Subcutaneous adipose tissue (tissue), 4 donors: ENCODE results near the gene KANSL1. TPM values are rescaled to one million over a fixed set of nuclear protein-coding genes. Genes with fewer than 3 reads are reported as not detected.

ENCODE experiments used
- CTCF ChIP-seq: fragments of 450-650 bp; IDR thresholded peaks from one replicate; pipeline ENCODE4 v1.5.1; 2016; ENCODE audit warnings: low read depth, mild to moderate bottlenecking, control low read depth, antibody characterized with exemption, moderate library complexity
- total RNA-seq, 4 donors: library from RNA; depleted of rRNA; stranded (reverse); fragments of >200 nt; gene quantifications; one replicate each; pipeline ENCODE4 v1.1.0, GENCODE V29; 2016

The KANSL1 gene
- total RNA-seq, 4 donors from 2014 or later = 71.1 to 128 (median 74.8) TPM

GRCh38 chr17:46046957-46047356, 146.3 kb downstream of the KANSL1 start:
- TF ChIP-seq CTCF = no peak

DNA sequence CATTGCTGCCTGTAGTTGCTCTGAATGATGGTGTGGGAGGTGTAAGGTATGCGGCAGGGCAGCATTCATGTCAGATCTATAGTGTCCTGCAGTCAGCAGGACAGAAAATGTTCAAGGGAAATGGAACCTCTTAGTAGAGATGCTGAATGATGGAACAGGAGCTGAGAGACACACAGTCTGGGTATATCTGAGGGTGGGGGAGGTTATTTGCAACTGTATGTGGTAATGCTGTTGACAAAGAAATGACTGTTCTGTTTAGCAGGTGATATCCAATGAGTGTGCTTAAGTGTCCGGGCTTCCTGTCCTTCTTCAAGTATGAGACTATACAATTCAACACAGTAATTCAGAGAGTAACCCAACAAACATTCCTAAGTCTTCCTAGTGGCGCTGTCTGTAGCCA, 147.6 kb downstream of the KANSL1 start:
- no peak for TF ChIP-seq CTCF

DNA sequence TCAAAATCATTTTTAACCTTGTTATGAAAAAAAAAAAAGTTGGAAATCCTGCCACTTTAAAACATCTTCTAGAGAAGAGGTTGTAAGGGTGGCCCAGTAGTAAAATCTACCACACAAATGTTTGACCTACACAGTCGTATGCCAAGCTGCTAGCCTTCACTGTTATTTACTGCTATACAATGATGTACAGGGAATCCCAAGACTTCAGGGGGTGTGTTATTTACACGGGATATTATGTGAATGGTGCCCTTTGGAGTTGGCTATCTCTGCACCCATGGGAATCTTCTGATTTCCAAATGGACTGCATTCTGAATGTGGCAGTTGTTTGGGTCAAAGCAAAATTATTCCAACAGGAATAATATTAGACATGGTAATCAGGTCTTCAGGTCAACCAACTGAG, 148.2 kb downstream of the KANSL1 start:
- TF ChIP-seq CTCF = no peak

DNA sequence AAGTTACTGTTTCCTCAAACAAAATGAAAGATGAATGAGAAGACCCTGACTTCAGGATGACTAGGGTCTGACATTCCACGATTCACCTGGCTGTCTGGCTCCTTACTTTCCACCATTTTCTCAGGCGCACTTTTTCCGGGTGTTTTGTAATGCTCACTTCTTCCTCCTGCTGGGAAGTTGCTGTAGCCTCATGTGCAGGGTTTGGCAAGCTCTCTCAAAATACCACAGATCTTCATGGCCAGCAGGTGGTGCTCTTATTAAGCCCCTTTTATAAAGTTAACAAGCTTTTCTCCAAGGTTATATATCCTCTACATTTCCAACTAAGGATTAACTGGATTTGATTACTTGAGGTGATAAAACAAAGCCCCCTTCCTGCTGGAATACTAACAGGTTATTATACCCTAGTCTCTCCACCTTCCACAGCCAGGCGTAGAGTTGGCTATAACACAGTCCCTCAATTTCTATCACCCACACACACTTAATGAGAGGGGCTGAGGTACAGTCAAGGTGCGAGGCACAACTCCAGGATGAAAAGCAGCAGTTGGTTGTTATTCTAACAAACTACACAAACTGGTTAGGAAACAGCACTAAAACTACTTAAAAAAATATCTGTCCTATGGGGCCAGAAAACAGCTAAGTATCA, 148.8 kb downstream of the KANSL1 start:
- TF ChIP-seq CTCF = no peak

- no peak for TF ChIP-seq CTCF
Measured at GRCh38 chr17:46043606-46044005, 149.6 kb downstream of the KANSL1 start.

DNA sequence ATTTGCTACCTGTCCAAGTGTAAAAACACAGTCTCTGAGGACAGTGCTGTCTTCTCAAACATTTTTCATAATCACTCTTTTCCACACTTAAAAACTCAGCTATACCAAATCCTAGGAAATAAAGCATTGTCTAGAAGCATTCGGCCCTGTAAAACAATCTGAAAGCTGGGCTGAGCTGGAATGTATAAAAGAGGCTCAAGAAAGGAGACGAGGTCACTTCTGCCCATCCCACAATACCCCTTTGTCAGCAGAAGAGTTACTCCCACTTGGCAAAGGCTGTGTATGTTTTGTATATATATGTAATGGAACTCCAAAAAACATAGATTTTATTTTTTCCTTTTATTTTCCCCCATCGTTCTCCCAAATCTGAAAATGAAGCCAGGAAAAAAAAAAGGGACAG, 150.3 kb downstream of the KANSL1 start:
- no peak for TF ChIP-seq CTCF

DNA sequence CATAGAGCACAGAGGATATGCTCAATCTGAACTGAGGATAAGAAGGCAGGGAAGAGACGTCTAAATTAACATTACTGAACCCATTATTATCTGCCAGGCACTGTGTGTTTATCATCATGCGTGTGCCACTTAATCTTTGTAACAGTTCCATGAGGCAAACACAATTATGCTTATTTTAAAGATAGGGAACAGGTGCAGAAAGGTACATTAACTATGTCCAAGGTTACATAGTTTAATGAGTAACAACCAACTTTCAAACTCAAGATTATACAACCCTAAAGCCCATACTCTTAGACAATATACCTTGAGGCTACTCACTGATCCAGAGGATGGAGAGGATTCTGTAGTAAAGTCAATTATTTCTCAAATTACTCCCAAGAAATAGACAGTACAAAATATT, 151.0 kb downstream of the KANSL1 start:
- TF ChIP-seq CTCF = no peak
